HepG2 (cell line): ENCODE data around the gene KCTD18. TPM values are rescaled to one million over a fixed set of nuclear protein-coding genes. Genes with fewer than 3 reads are reported as not detected.
A peak's percentile ranks its signal among the peaks of the same experiment; 100 is the strongest.

Experiments
- ATF4 ChIP-seq, 2 experiments: fragments of 450-650 bp in 1 of 2; sonication (generic) in 1 of 2; formaldehyde crosslinking; IDR thresholded peaks; 2 replicates each; pipeline versions ENCODE4 v1.5.0 to v1.8.0; 2020 to 2022; ENCODE audit warnings: mild to moderate bottlenecking in 1 of 2, missing genetic modification reagents in 1 of 2
- BCL3 ChIP-seq: sonication (generic); formaldehyde crosslinking; IDR thresholded peaks from 2 replicates; pipeline ENCODE4 v1.5.1; 2020; ENCODE audit warnings: mild to moderate bottlenecking, missing genetic modification reagents, moderate library complexity
- CCDC6 ChIP-seq: sonication (generic); formaldehyde crosslinking; IDR thresholded peaks from 2 replicates; pipeline ENCODE4 v1.8.1; 2022; ENCODE audit warnings: mild to moderate bottlenecking, missing genetic modification reagents, moderate library complexity
- KIAA2018 ChIP-seq: sonication (generic); formaldehyde crosslinking; IDR thresholded peaks from 2 replicates; pipeline ENCODE4 v1.5.0; 2020; ENCODE audit warnings: mild to moderate bottlenecking, missing genetic modification reagents, borderline replicate concordance
- PCBP1 ChIP-seq: fragments of 200-400 bp; formaldehyde crosslinking; IDR thresholded peaks from 2 replicates; pipeline ENCODE4 v1.6.1; 2017; ENCODE audit warnings: mild to moderate bottlenecking, low read depth, low read length, borderline replicate concordance
- PHF5A ChIP-seq: IDR thresholded peaks from one replicate; pipeline ENCODE4 v1.6.1; 2018; ENCODE audit warnings: low read depth, missing genetic modification reagents; ENCODE audit not compliant: unreplicated experiment
- RFXANK ChIP-seq: IDR thresholded peaks from 2 replicates; pipeline ENCODE4 v1.6.1; 2016
- SMAD1 ChIP-seq: sonication (generic); formaldehyde crosslinking; IDR thresholded peaks from 2 replicates; pipeline ENCODE4 v1.4.0; 2020; ENCODE audit warnings: missing genetic modification reagents, low read depth, mild to moderate bottlenecking, borderline replicate concordance
- SPEN ChIP-seq: sonication (generic); formaldehyde crosslinking; IDR thresholded peaks from 2 replicates; pipeline ENCODE4 v1.5.1; 2020; ENCODE audit warnings: low read depth, mild to moderate bottlenecking, missing genetic modification reagents
- TBX3 ChIP-seq: fragments of 450-650 bp; IDR thresholded peaks from 2 replicates; pipeline ENCODE4 v1.6.1; 2017; ENCODE audit warnings: antibody characterized with exemption, mild to moderate bottlenecking, inconsistent platforms, borderline replicate concordance
- ZBTB26 ChIP-seq: IDR thresholded peaks from 2 replicates; pipeline ENCODE4 v1.6.1; 2016; ENCODE audit warnings: missing compliant biosample characterization, missing genetic modification reagents, borderline replicate concordance
- ZNF446 ChIP-seq: sonication (generic); formaldehyde crosslinking; IDR thresholded peaks from 2 replicates; pipeline ENCODE4 v1.5.0; 2020; ENCODE audit warnings: mild to moderate bottlenecking, missing genetic modification reagents
- ZNF589 ChIP-seq: sonication (generic); formaldehyde crosslinking; conservative IDR thresholded peaks from 2 replicates; pipeline ENCODE4 v1.8.0; 2022; ENCODE audit warnings: mild to moderate bottlenecking, moderate library complexity, missing genetic modification reagents
- ZNF619 ChIP-seq: sonication (generic); formaldehyde crosslinking; IDR thresholded peaks from 2 replicates; pipeline ENCODE4 v1.4.0; 2020; ENCODE audit warnings: mild to moderate bottlenecking, missing genetic modification reagents
- ZNF776 ChIP-seq: sonication (generic); formaldehyde crosslinking; IDR thresholded peaks from 2 replicates; pipeline ENCODE4 v1.4.0; 2020; ENCODE audit warnings: mild to moderate bottlenecking, missing genetic modification reagents
- ZNF850 ChIP-seq: sonication (generic); formaldehyde crosslinking; conservative IDR thresholded peaks from 2 replicates; pipeline ENCODE4 v1.9.0; 2021; ENCODE audit warnings: mild to moderate bottlenecking, missing genetic modification reagents
- ZSCAN21 ChIP-seq: sonication (generic); formaldehyde crosslinking; IDR thresholded peaks from 2 replicates; pipeline ENCODE4 v1.8.0; 2022; ENCODE audit warnings: mild to moderate bottlenecking, missing genetic modification reagents, moderate library complexity, borderline replicate concordance
- polyA plus RNA-seq, 8 experiments: library from polyadenylated mRNA; depleted of rRNA in 3 of 8; stranded (reverse) in 7 of 8; unstranded in 1 of 8; fragments of >200 nt; fragmentation: Illumina TruSeq in 4 of 8; extraction: Trizol in 4 of 8; gene quantifications; 2 replicates each; pipeline versions ENCODE4 v1.2.1 to v1.2.3, GENCODE V29; 2011 to 2016; ENCODE audit warnings: low read depth in 4 of 8, missing spikeins in 1 of 8, mixed read lengths in 1 of 8; ENCODE audit not compliant: insufficient read depth in 1 of 8
- total RNA-seq, 5 experiments: library from RNA; depleted of rRNA; stranded (reverse); fragments of >200 nt; fragmentation: Illumina TruSeq; extraction: Trizol; gene quantifications; 2 replicates each; pipeline ENCODE4 v1.2.3, GENCODE V29; 2016; ENCODE audit warnings: low read depth in 1 of 5

Gene KCTD18
- total and polyA plus RNA-seq, 2 of the 13 experiments (the other 11 are each of a cell fraction or from before 2014, with no cell fraction given), result 2.2 to 7.1 TPM

GRCh38 chr2:200483729-200484198, 26.1 kb downstream of the KCTD18 start (continued):
- TF ChIP-seq KIAA2018 (no peak), ZNF446 (CRISPR knock-in tag) (no peak), ATF4 (CRISPR knock-in tag; IDR thresholded peaks at IDR 0.05) (no peak), PCBP1 (no peak), ZNF850 (CRISPR knock-in tag) (no peak), PHF5A (CRISPR knock-in tag) (no peak), TBX3 (no peak), ZSCAN21 (CRISPR knock-in tag) (no peak), SMAD1 (CRISPR knock-in tag) (no peak), ZNF619 (CRISPR knock-in tag) (no peak), SPEN (no peak; the same call in 1 of the 2 replicates), ZBTB26 (CRISPR knock-in tag) (no peak), BCL3 (no peak), RFXANK (CRISPR knock-in tag) (no peak), ZNF589 (CRISPR knock-in tag) (no peak), ZNF776 (CRISPR knock-in tag) (no peak), CCDC6 (CRISPR knock-in tag) (0 out of 2 replicates have a peak, but pooled peaks have one; percentile 23)
